Stimulated activated CD8-positive, alpha-beta memory T cell treated with anti-CD3 and anti-CD28 coated beads, Interleukin-7, amount 100 ng/mL, for 4 hours (primary cell): ENCODE results near the gene EPHA1.

Source experiments
- DNase-seq, 2 donors: peaks; one replicate each; pipeline ENCODE4 v3.0.0-alpha.2; 2020; ENCODE audit warnings: low read depth in 2 of 2

The EPHA1 gene

DNA sequence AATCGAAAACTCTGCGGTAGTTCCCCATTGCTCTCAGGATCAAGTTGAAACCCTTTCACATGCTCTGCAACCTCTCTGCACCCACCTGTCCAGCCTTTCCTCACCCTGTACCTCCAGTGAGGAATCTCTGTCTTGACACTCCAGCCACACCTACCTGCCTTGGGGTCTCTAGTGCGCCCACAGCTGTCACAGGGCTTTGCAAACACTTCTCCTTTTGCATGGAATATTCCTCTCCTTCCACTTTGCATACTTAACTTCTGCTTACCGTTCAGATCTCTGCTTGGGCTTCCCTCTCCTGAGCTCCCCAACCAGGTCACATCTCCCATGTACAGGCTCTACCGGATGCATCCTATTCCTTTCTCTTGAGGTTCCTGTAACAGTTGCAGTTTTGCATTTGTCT, 34.1 kb downstream of the EPHA1 start:
- DNase-seq: no peak

DNA sequence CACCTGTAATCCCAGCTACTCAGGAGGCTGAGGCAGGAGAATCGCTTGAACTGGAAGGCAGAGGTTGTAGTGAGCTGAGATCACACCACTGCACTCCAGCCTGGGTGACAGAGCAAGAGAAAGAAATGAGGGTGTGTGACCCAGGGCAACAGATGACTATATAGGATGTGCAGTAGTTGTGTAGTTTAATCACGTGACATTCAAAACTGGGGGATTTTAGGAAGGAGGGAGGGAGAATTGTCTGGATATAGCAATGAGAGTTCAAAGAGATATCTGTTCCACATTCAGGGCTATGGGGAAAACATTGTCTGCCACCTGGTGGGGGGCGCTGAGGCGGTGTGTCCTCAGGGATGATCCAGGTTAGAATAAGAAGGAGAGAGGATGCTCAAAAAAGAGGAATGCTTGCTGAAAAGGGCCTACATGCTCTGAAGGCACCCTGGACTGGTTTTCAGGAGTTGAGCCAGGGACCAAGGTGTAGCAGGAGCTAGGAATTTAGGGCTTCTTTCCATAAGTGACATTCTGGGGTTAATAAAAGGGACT, 35.3 kb downstream of the EPHA1 start:
- DNase-seq: no peak

DNA sequence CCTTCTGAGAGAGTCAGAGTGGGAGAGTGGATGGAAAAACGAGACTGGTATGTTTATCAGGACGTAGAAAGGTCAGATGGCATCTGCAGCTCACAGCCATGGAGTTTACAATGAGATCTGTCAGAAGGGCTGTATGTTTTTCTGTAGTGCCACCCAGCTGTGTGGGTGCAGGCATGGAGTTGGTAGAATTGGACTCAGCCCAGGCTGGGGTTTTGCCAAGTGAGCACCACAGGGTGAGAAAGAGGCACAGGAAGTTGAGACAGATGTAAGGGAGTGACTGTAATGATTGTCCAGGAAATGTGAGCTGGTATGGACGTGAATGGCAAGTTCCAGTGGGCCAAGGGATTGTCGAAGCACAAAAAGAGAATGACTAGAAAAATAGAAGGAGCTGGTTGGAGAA, 36.6 kb downstream of the EPHA1 start:
- DNase-seq: peak in 1 of 2 donors; percentile 33

DNA sequence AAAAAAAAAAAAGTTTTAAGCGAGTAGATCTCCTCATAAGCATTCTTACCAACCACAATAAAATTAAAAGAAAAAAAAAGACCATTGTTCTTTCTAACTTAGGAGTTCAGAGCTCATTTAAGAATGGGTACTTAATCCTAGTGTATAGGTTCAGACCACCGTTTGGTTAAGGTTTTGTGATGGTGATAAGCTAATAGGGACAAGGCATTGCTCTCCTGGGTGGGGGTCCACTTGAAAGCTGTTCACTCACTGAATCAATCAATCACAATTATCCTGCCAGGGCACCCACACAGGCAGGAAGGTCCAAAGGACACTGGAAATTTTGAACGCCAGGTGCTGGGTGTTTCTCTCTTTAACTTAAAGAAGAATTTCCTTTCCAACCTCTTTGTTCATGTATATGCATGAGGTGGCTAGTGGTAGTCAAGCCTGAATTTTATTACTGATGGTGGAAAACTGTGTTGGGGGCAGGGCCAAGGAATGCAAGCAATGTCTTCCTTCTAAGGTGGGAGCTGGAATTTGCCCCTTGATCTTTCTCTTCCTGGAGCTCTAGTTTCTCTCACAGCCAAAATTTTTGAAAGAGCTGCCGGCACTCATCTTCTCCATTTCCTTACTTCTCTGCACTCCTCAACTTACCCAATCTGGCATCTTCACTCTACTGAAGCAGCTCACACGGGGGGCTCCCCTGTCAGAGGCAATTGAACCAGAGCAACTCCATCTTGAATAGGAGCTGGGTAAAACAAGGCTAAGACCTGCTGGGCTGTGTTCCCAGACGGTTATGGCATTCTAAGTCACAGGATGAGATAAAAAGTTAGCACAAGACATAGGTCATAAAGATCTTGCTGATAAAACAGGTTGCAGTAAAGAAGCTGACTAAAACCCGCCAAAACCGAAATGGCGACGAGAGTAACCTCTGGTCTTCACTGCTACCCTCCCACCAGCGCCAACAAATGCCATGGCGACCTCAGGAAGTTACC, 38.7 kb downstream of the EPHA1 start:
- no peak for DNase-seq

DNA sequence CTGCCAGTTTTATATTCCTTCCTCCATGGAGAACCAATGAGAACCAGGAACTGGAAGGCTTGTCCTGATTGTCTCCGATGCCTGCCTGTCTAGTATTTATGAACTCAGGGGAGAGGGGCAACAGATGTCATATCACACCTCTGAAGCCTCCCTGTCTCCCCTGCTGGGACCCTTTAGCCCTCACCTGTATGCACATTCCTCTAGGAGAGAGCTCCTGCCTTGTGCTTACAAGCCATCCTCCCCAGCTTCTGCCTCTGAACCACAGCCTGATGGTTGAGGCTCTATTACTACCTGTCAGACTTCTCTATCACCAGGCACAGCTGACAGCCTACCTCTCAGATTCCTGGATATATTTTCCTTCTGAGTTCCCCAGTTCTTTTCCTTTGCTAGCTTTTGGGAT, 40.3 kb downstream of the EPHA1 start:
- no peak for DNase-seq

DNA sequence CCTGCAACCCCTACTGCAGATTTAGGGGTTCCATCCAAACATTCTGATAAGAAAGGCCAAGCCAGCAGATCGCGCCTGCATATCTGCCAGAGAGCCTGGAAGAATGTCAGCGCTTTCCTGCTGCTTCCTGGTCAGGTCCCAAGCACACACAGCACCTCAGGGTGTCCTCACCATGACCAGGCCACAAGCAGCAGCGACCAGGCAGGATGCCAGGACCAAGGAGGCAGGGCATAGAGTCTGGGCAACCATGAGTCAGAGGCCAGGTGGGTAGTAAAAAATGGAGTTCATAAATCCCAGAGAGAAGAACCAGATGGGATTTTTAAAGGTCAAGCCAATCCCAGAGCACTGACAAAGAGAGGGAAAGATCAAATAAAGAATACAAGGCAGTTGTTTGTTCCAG, 40.7 kb downstream of the EPHA1 start:
- no peak for DNase-seq

DNA sequence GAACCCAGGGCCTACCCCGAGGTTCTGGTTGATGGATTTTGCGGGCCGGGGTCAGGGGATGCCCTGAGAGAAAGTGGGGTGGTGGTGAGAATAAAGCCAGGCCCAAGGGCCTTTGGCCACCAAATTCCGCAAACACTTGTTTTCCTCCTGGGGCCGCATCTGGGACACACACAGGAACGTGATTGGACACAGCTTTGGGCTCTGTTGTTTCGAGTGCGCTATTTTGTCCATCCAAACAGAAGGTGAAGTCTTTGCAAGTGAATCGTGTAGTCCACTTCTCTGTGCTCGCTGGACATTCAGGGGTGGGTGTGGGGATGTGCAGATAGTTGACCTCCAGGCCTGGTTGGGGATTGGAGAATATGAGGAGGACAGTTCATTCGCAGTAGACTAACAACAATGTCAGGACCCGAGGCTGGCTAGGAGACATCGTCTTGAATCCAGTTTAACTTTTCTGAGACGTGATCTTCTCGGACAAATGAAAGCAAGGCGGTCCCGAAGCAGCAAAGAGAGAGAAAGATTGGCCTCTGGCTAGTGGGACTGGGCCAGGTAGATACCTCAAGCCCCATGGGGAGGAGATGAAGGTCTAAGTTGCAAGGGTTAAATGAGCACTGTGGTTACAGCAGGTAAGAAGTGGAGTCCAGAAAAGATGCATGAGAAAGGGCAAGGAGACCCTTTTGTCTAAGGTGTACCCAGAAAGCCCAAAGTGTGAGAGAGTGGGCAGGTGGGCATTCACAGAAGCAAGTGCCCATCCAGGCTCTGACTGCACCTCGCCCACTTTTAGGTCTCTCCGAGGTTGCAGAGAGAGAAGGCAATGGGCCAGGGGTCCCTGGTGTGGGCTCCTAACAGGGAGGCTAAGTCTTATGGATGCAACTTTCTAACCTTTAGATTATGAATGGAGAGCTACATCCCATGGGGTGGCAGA, 45.4 kb downstream of the EPHA1 start:
- no peak for DNase-seq

DNA sequence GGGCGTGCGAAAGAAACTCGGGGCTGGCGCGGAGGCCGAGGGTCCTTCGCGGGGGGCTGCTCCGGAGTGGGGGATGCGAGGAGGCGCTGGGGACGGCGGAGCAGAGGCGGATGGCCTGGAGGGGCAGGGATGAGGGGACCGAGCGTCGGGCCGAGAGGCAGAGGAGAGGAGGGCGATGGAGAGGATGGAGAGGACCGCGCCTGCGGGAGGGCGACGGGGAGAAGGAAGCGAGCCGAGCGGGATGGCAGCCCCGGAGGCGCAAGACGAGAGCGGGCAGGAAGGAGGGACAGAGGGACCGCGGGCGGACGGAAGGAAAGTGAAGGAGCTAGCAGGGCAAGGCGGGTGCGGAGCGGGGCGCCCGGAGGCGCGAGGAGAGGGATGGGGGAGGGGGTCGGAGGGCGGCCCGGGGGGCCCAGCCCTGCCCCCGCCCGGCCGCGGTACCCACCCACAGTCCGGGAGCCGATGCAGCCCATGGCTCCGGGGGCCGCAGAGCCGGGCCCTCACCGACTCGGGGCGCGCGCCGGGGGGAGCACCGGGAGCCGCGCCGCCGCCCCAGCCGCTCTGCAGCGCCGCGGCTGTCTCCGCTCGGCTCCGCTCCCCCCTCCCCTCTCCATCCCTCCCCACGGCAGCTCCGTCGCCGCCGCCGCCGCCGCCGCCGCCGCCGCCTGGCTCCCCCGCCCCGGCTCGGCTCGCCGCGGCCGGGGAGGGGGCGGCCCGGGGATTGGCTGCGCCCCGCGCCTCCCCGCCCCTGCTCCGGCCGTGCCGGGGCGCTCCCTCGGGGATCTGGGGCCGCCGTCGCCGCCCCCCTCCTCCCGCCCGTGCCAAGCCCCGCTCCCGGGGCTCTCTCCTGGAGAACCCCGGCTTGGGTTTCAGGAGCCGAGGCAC, 46.3 kb downstream of the EPHA1 start, which contains the start of gene FAM131B:
FAM131B (minus strand) TSS at position 583 of the 885 bp plus-strand sequence; CDS start at position 473, 110 bp downstream.
- peak in 1 of 2 donors; percentile 28 for DNase-seq

DNA sequence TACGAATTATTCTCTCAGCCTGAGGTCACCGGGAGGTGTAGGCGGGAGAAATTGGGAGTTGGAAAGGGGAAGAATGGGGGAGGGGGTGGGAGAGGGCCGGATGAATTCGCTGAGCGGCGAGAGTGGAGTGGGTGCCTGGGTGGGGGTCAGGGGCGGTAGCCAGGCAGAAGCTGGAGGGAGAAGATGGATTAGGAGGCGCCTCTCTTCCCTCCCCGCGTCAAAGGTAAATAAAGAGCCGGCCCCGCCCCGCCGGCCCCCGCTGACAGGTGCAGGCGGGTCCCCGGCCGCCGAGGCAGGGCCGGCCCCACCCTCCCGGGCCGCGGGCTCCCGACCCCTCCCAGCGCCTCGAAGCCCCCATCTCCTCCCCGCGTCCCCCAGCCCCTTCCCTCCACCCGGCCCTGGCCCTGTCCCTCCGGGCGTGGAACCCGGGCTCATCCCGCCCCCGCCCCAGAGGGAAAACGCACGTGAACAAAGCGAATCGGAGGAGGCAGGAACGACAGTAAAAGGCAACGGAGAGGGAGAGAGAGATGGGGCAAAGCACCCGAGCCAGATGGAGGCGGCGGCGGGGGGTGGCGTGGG, 47.0 kb downstream of the EPHA1 start:
- DNase-seq: no peak

DNA sequence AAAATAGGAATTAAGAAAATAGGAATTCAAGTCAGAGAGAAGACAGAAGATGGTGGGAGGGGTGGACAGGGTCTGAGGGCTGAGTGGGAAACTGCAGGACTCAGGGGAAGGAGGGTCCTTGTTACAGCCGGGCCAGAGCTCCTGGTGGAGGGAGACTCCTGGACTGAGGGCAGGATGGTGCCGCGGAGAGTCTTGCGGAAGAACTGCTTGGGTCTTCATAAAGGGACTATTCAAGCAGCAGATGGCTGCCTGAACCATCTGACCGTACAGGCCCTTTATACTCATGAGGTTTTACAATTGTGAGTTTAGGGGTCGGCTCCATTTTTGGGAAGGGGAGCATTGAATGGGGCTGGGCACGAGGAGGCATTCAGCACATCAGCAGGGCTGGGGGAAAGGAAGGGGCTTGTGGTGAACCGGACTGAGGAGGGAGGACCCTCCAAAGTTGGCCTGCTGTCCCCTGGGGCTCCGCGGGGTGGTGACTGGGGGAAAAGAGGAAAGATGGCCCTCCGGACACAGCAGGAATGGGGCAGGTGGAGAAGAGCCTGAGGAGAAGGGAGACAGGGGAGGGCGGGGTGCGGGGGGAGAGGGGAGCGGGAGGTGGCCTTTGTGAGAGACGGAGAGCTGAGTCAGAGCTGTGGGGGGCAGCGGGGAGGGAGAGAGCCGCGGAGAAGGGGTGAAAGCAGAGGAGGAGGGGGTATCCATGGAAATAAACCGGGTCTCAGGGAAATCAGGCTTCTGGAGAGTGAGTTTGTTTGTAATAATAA, 47.7 kb downstream of the EPHA1 start:
- DNase-seq: no peak

DNA sequence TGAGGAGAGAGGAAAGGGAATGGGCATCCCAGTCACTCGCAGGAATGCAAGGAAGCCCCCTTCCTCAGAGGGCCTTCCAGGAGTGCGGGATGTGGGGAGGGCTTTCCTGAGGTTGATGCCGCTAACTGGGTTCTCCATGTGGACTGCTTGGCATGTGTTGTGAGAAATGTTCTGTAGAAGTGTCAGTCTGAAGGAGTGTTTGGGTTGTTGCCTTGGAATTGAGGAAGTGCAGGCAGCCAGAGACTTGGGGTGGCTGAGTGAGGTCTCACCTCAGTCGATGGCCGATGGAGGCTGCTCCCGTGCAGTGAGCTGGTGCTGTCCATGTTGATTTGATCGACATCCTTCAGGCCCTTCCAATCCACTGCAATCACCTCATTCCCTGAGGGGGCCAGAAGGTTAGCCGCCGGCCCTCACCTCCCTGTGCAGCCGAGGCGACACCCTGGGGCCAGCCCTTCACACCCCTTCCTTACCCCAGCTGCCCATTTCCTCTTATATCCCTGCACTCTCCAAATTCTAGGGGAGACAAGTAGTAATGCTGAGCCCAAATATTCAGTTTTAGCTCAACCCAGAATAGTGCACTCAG, 48.8 kb downstream of the EPHA1 start:
- DNase-seq: no peak

DNA sequence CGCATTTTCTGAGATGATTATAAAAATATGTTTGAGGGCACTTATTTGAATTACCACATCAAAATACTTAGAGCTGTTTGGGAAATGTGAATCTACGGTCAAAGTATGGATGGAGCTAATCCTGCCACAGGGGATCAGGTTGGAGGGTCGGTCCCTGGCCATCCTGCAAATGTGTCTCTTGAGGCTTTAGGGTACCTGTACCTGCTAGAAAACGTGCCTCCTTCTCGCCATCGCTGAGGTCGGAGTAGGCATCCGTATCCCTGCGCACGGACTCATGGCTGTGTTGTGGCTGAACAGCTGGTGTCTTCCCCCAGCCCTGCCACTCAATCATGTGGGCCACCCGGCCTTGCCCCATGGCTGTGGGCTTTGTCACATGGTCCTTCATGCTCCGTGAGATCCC, 50.0 kb downstream of the EPHA1 start:
- no peak for DNase-seq

DNA sequence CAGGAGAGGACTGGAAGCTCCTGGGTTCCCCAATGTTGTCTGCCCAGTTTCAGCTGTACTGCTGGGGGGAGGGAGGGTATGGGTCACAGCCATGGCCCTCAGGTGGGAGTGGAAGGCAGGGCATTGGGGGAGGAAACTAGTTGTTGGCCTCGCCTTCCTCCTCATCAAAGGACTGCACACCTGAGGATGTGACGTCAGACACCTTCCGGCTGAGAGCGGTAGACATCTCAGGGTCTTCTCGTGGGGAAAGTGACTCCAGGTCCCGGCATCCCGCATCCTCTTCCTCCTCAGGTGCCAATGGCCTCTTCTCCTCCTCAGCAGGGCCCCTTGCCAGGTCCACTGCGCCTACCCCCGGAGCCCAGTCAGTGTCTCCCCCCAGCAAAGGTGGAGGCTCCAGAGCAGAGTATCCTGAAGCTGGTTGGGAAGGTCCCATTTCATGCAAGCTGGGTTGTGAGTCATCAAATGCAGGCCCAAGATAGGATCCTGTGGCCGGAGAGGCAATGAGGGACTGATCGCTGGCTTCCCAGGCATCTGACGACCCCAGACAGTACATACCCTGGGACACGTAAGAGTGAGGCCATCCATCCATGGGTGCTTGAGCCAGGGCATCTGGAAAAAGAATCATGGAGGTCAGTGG, 52.1 kb downstream of the EPHA1 start:
- DNase-seq: no peak

DNA sequence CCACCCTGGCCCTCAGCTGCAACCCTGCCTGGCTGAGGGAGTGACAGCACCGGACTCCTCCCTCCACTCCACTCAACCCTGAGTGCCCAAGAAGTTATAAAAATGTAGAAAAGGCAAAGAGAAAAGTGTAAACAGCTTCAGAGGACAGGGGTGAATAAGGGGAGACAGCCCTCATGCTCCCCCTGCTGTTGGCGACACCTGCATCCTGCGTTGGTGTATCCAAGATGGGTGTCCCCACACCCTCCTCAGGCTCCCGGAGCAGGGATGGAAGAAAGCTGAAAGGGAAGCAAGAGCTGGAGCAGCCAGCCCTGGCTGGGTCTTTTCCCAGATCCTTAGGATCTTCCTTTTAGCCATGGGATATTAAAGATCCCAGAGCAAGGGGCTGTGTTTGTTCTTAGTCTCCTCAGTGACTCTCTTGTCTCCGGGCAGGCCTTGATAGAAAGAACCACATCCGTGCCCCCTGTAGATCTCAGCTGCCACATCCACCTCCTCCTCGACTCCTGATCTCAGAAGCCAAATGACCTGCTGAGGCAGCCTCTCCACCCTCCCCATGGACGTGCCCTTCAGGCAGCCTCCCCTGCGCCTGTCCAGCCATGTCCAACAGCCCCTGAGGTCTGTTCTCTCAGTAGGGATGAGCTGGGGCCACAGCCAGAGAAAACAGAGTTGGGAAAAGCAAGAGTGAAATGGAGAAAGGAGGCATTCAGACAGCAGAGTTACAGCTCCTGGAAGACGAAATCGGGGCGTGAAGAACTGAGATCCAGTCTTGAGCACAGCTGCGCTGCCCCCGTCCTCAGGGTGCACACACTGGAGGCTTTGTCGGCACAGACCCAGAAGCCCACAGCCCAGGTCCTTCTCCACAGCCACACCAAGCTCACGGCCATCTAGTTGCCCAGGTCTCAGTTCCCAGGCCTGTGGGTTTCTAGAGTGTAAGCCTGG, 52.9 kb downstream of the EPHA1 start:
- DNase-seq: no peak

DNA sequence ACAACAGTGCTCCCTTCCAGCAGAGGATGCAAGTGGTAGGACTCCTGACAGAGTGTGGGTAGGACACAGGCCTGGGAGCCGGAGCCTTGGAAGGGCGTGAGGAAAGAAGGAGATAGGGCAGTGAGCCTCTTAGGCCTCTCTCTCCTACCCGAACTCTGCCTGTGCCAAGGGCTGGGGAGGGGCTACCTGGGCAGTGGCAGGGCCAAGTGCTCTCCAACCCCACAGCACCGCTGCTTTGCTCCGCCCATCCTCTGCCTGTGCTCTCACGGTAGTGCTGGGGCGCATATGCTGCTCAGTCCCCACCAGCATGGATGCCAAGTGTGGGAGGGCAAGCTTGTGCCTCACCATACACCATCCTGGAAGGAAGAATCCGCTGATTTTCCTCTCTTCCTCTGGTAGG, 53.7 kb downstream of the EPHA1 start:
- no peak for DNase-seq

DNA sequence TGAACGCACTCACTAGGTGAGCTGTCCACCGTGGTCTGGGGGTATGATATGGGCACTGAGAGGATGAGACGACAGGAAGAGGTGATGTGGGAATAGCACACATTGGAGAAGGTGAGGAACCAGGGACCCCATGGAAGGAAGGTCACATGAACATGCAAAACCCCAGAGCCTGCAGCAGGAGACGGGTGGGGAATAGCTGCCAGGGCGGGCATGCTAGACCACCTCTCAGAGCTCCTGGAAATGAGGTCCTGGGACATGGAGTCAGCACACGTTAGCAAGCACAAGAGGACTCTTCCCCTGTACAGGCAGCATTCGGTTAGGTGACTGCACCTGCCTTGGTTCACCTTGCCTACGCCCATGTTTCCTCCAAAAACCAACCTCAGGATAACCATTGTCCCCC, 54.3 kb downstream of the EPHA1 start:
- DNase-seq: no peak

DNA sequence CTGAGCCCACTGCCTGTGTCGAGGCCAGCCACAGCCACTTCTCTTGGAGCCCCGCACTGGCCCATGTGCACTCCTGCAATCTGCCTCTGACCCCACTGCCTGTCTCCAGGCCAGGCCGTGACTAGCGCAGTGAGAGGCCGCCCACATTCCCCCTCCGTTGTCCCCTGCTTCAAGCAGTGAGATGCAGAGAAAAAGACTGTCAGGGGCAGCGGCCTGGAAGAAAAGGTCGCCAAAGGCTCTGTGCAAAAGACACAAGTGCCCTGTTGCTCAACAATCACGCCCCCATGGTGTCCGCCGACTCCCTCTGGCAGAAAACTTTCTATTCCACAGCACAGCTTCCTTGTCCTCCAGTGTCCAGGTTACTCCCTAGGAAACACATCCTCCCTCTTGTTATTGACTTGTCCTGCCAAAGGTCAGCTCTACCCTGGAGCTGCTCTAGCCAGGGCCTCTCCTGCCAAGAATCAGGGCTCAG, 56.1 kb downstream of the EPHA1 start:
- no peak for DNase-seq

DNA sequence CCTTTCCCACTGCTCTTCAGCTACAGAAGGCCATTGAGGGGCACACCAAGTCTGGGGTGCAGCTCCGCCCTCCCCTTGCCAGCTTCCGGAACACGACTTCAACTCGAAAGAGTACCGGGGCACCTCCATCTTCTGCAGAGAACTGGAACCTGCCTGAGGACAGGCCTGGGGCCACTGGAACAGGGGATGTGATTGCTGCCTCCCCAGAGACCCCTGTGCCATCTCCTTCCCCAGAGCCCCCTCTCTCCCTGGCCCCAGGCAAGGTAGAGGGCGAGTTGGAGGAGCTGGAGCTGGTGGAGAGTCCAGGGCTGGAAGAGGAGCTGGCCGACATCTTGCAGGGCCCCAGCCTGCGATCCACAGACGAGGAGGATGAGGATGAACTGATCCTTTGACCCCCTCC, 57.1 kb downstream of the EPHA1 start:
- no peak for DNase-seq
